ENCODE data around the gene ADGRB3.

- TF ChIP-seq GATA2 (IDR thresholded peaks at IDR 0.05; ENCODE audit: low read depth, low read length) (no peak; the same call in 1 of the 2 replicates), GATA3 (IDR thresholded peaks at IDR 0.05; ENCODE audit: low read depth, low read length) (no peak; the same call in 1 of the 2 replicates)
These were observed 93.3 kb downstream of the ADGRB3 start for GRCh38 chr6:68728159-68728979.

All from SH-SY5Y (cell line).